PFSK-1 (cell line): ENCODE results near the gene RFFL.

ENCODE experiments used
- FOXP2 ChIP-seq: optimal IDR thresholded peaks from 2 replicates; pipeline ENCODE3; 2011; ENCODE audit warnings: borderline replicate concordance, control low read depth, inconsistent platforms; ENCODE audit not compliant: insufficient read depth; ENCODE audit errors: extremely low read length, extremely low read depth
- POLR2AphosphoS5 ChIP-seq: IDR thresholded peaks from 2 replicates; pipeline ENCODE4 v1.6.1; 2012; ENCODE audit warnings: low read depth, mild to moderate bottlenecking, control low read depth, low read length, moderate library complexity
- SIN3A ChIP-seq: IDR thresholded peaks from 2 replicates; pipeline ENCODE4 v1.6.1; 2012; ENCODE audit warnings: mild to moderate bottlenecking, low read length, moderate library complexity, borderline replicate concordance; ENCODE audit not compliant: insufficient read depth
- TAF1 ChIP-seq: IDR thresholded peaks from 2 replicates; pipeline ENCODE4 v1.6.1; 2012; ENCODE audit warnings: low read length, control low read depth, borderline replicate concordance; ENCODE audit not compliant: insufficient read depth
- TF ChIP-seq, protein P1 (sequence below), 2 experiments: IDR thresholded peaks; 2 replicates each; pipeline versions ENCODE4 v1.6.1 to v1.8.0; 2011 to 2012; ENCODE audit warnings: low read depth in 2 of 2, low read length in 2 of 2, control low read depth in 1 of 2, inconsistent platforms in 1 of 2, mild to moderate bottlenecking in 1 of 2, moderate library complexity in 1 of 2; ENCODE audit not compliant: insufficient read depth in 1 of 2

DNA sequence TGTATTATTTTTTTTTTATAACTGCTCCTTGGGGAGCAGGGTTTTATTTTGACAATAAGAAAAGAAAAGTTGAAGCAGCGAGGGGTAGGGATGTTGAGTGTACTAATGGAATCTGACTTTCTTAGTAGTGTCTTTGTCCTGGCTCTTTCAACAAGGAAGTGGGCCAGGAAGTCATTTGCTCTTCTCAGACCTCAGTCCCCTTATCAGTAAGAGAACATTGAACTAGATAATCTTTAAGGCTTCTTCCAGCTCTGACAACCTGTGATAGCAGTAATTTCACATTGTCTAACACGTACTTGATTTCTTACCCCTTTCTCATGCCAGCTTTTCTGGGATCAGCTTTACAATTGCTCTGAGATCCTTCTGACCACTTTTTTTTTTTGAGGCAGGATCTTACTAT lies 74.9 kb downstream of the RFFL start:
- TF ChIP-seq POLR2AphosphoS5, result no peak
- no peak for TF ChIP-seq TAF1
- TF ChIP-seq FOXP2, result no peak
- no peak for TF ChIP-seq SIN3A
- TF ChIP-seq, protein P1, sequence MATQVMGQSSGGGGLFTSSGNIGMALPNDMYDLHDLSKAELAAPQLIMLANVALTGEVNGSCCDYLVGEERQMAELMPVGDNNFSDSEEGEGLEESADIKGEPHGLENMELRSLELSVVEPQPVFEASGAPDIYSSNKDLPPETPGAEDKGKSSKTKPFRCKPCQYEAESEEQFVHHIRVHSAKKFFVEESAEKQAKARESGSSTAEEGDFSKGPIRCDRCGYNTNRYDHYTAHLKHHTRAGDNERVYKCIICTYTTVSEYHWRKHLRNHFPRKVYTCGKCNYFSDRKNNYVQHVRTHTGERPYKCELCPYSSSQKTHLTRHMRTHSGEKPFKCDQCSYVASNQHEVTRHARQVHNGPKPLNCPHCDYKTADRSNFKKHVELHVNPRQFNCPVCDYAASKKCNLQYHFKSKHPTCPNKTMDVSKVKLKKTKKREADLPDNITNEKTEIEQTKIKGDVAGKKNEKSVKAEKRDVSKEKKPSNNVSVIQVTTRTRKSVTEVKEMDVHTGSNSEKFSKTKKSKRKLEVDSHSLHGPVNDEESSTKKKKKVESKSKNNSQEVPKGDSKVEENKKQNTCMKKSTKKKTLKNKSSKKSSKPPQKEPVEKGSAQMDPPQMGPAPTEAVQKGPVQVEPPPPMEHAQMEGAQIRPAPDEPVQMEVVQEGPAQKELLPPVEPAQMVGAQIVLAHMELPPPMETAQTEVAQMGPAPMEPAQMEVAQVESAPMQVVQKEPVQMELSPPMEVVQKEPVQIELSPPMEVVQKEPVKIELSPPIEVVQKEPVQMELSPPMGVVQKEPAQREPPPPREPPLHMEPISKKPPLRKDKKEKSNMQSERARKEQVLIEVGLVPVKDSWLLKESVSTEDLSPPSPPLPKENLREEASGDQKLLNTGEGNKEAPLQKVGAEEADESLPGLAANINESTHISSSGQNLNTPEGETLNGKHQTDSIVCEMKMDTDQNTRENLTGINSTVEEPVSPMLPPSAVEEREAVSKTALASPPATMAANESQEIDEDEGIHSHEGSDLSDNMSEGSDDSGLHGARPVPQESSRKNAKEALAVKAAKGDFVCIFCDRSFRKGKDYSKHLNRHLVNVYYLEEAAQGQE (IDR thresholded peaks at IDR 0.05; ENCODE audit: insufficient read depth in 1 of 2, low read depth in 2 of 2, low read length in 2 of 2), result no peak
